ENCODE results near the gene S100PBP.
"Not testable (repeated sequence)": the region's sequence is repeated elsewhere in the genome, so short reads cannot be mapped to it uniquely, and the experiment has no call there.

S100PBP gene

GRCh38 chr1:32784817-32785216, 32.6 kb upstream of the S100PBP start:
- peaks cover 99% of the 10 kb centered on the region for H3K36me3 ChIP-seq (ENCODE audit: low read depth)
- ATAC-seq (ENCODE audit: low read depth) (no peak), DNase-seq (ENCODE audit: low spot score) (no peak)
- no peak for TF ChIP-seq CTCF (IDR thresholded peaks at IDR 0.05; ENCODE audit: poor library complexity, severe bottlenecking)
- H3K27me3 ChIP-seq (ENCODE audit: insufficient read depth, poor library complexity, severe bottlenecking): no peaks in the 10 kb centered on the region
- no peak overlapping the region for H3K4me3 ChIP-seq (ENCODE audit: severe bottlenecking)
- peaks cover 23% of the 10 kb centered on the region for H3K4me1 ChIP-seq (ENCODE audit: insufficient read depth, poor library complexity, severe bottlenecking)
- peaks cover 2% of the 10 kb centered on the region for H3K9me3 ChIP-seq (ENCODE audit: severe bottlenecking)
- H3K27ac ChIP-seq (ENCODE audit: poor library complexity, severe bottlenecking): no peak overlapping the region

GRCh38 chr1:32786856-32787255, 30.6 kb upstream of the S100PBP start:
- Histone ChIP-seq H3K4me3 (ENCODE audit: severe bottlenecking) (no peak overlapping the region), H3K4me1 (ENCODE audit: insufficient read depth, poor library complexity, severe bottlenecking) (peaks cover 8% of the 10 kb centered on the region), H3K27ac (ENCODE audit: poor library complexity, severe bottlenecking) (no peak overlapping the region), H3K36me3 (ENCODE audit: low read depth) (peaks cover 96% of the 10 kb centered on the region), H3K27me3 (ENCODE audit: insufficient read depth, poor library complexity, severe bottlenecking) (no peaks in the 10 kb centered on the region), H3K9me3 (ENCODE audit: severe bottlenecking) (peaks cover 2% of the 10 kb centered on the region)
- DNase-seq (ENCODE audit: low spot score): no peak
- TF ChIP-seq CTCF (IDR thresholded peaks at IDR 0.05; ENCODE audit: poor library complexity, severe bottlenecking): peak; percentile 16
- ATAC-seq (ENCODE audit: low read depth): no peak

GRCh38 chr1:32789356-32789755, 28.1 kb upstream of the S100PBP start:
- Histone ChIP-seq H3K36me3 (ENCODE audit: low read depth) (peaks cover 97% of the 10 kb centered on the region), H3K27ac (ENCODE audit: poor library complexity, severe bottlenecking) (peak overlapping the region; percentile 52)
- H3K9me3 ChIP-seq (ENCODE audit: severe bottlenecking); H3K27me3 ChIP-seq (ENCODE audit: insufficient read depth, poor library complexity, severe bottlenecking); DNase-seq (ENCODE audit: low spot score); H3K4me3 ChIP-seq (ENCODE audit: severe bottlenecking); H3K4me1 ChIP-seq (ENCODE audit: insufficient read depth, poor library complexity, severe bottlenecking): not testable (repeated sequence)
- peak; percentile 77 for ATAC-seq (ENCODE audit: low read depth)

GRCh38 chr1:32791881-32792280, 25.6 kb upstream of the S100PBP start:
- H3K4me1 ChIP-seq (ENCODE audit: insufficient read depth, poor library complexity, severe bottlenecking): peaks cover 14% of the 10 kb centered on the region
- peaks cover 93% of the 10 kb centered on the region for H3K36me3 ChIP-seq (ENCODE audit: low read depth)
- no peaks in the 10 kb centered on the region for H3K27me3 ChIP-seq (ENCODE audit: insufficient read depth, poor library complexity, severe bottlenecking)
- no peaks in the 10 kb centered on the region for H3K9me3 ChIP-seq (ENCODE audit: severe bottlenecking)
- peak overlapping the region; percentile 17 for H3K27ac ChIP-seq (ENCODE audit: poor library complexity, severe bottlenecking)
- H3K4me3 ChIP-seq (ENCODE audit: severe bottlenecking): no peak overlapping the region
- ATAC-seq (ENCODE audit: low read depth): peak; percentile 81
- DNase-seq (ENCODE audit: low spot score): no peak
- TF ChIP-seq CTCF (IDR thresholded peaks at IDR 0.05; ENCODE audit: poor library complexity, severe bottlenecking): no peak

- peak overlapping the region; percentile 33 for H3K27ac ChIP-seq (ENCODE audit: poor library complexity, severe bottlenecking)
- not testable (repeated sequence) for H3K4me3 ChIP-seq (ENCODE audit: severe bottlenecking); H3K9me3 ChIP-seq (ENCODE audit: severe bottlenecking); H3K27me3 ChIP-seq (ENCODE audit: insufficient read depth, poor library complexity, severe bottlenecking); DNase-seq (ENCODE audit: low spot score)
- H3K36me3 ChIP-seq (ENCODE audit: low read depth): peaks cover 95% of the 10 kb centered on the region
- ATAC-seq (ENCODE audit: low read depth): peak; percentile 60
- H3K4me1 ChIP-seq (ENCODE audit: insufficient read depth, poor library complexity, severe bottlenecking): peaks cover 12% of the 10 kb centered on the region
These were observed 21.7 kb upstream of the S100PBP start for GRCh38 chr1:32795763-32796162.

- H3K27me3 ChIP-seq (ENCODE audit: insufficient read depth, poor library complexity, severe bottlenecking): no peaks in the 10 kb centered on the region
- peak overlapping the region; percentile 31 for H3K27ac ChIP-seq (ENCODE audit: poor library complexity, severe bottlenecking)
- no peaks in the 10 kb centered on the region for H3K9me3 ChIP-seq (ENCODE audit: severe bottlenecking)
- DNase-seq (ENCODE audit: low spot score) (no peak), ATAC-seq (ENCODE audit: low read depth) (no peak)
- TF ChIP-seq CTCF (IDR thresholded peaks at IDR 0.05; ENCODE audit: poor library complexity, severe bottlenecking): no peak
- H3K4me1 ChIP-seq (ENCODE audit: insufficient read depth, poor library complexity, severe bottlenecking): peaks cover 12% of the 10 kb centered on the region
- H3K4me3 ChIP-seq (ENCODE audit: severe bottlenecking): no peak overlapping the region
- H3K36me3 ChIP-seq (ENCODE audit: low read depth): peaks cover 92% of the 10 kb centered on the region
These were observed 20.0 kb upstream of the S100PBP start for GRCh38 chr1:32797456-32797855.
